MCF 10A (cell line): ENCODE measurements around the gene OR10K2. TPM values are rescaled to one million over a fixed set of nuclear protein-coding genes. Genes with fewer than 3 reads are reported as not detected.
"Not testable (repeated sequence)": the region's sequence is repeated elsewhere in the genome, so short reads cannot be mapped to it uniquely, and the experiment has no call there.

Source experiments
- BruUV-seq: library from RNA; stranded (reverse); fragments of 400-500 nt; replicated peaks from 2 replicates; lab custom pipeline; 2021; lab: Mats Ljungman, UMichigan
- CTCF ChIA-PET: fragments of 300-600 bp; sonication (Branson Sonifier 250); formaldehyde crosslinking; extraction: SDS; loops from one replicate; lab custom pipeline; 2021; ENCODE audit warnings: antibody characterized with exemption, inconsistent platforms; lab: Yijun Ruan, JAX
- POLR2A ChIA-PET: fragments of 300-600, 350-650 bp; sonication (Branson Sonifier 250); formaldehyde crosslinking; extraction: SDS; loops from one replicate; lab custom pipeline; 2020; ENCODE audit warnings: antibody characterized with exemption, inconsistent platforms; lab: Yijun Ruan, JAX
- DNase-seq: peaks from one replicate; pipeline ENCODE4 v3.0.0-alpha.2; 2018; ENCODE audit not compliant: unreplicated experiment
- H3K27ac Mint-ChIP-seq: one replicate; pipeline ENCODE4 v1.8.0; 2022; ENCODE audit warnings: mild to moderate bottlenecking, low read depth, mixed read lengths; ENCODE audit not compliant: unreplicated experiment
- H3K27me3 Mint-ChIP-seq: one replicate; pipeline ENCODE4 v1.8.0; 2022; ENCODE audit warnings: mixed read lengths; ENCODE audit not compliant: insufficient read depth, unreplicated experiment
- H3K36me3 Mint-ChIP-seq: one replicate; pipeline ENCODE4 v1.8.0; 2022; ENCODE audit warnings: mild to moderate bottlenecking, moderate library complexity, mixed read lengths; ENCODE audit not compliant: insufficient read depth, unreplicated experiment
- H3K4me1 Mint-ChIP-seq: one replicate; pipeline ENCODE4 v1.8.0; 2022; ENCODE audit warnings: mixed read lengths; ENCODE audit not compliant: insufficient read depth, unreplicated experiment
- H3K4me3 Mint-ChIP-seq: one replicate; pipeline ENCODE4 v1.8.0; 2022; ENCODE audit warnings: mild to moderate bottlenecking, moderate library complexity, mixed read lengths; ENCODE audit not compliant: unreplicated experiment
- H3K9me3 Mint-ChIP-seq: one replicate; pipeline ENCODE4 v1.8.0; 2022; ENCODE audit warnings: mixed read lengths; ENCODE audit not compliant: unreplicated experiment
- CTCF ChIP-seq: fragments of 200-600 bp; IDR thresholded peaks from one replicate; pipeline ENCODE4 v1.8.0; 2022; ENCODE audit warnings: antibody characterized with exemption, mild to moderate bottlenecking; ENCODE audit not compliant: unreplicated experiment
- intact Hi-C: fragments of 100-400 bp; cut with micrococcal nuclease; formaldehyde crosslinking; loops from 2 replicates; pipeline ENCODE4 v1.14.1; 2022
- total RNA-seq: library from RNA; stranded (reverse); gene quantifications from 2 replicates; pipeline ENCODE4 v1.2.3, GENCODE V29; 2022

Gene OR10K2
- total RNA-seq, 1 experiment from 2014 or later = not detected

- Mint-ChIP-seq H3K9me3 (no peaks in the 10 kb centered on the region), H3K36me3 (no peaks in the 10 kb centered on the region), H3K4me3 (no peak overlapping the region), H3K4me1 (no peaks in the 10 kb centered on the region), H3K27ac (no peak overlapping the region), H3K27me3 (peaks cover 55% of the 10 kb centered on the region)
- BruUV-seq = no TSS peak
- intact Hi-C loops = no loop called here
- DNase-seq = no peak
- no peak for TF ChIP-seq CTCF
- POLR2A ChIA-PET = no interaction called here
- CTCF ChIA-PET = no interaction called here
Measured at GRCh38 chr1:158393476-158393875, 32.6 kb downstream of the OR10K2 start.

- no peak overlapping the region for H3K4me3 Mint-ChIP-seq
- ChIA-PET CTCF (interaction anchor here (0.6 kb wide), 1 partner anchor 456 kb away, joined by 5 read pairs; no protein-coding TSS in a partner anchor), POLR2A (no interaction called here)
- no peaks in the 10 kb centered on the region for H3K9me3 Mint-ChIP-seq
- no TSS peak for BruUV-seq
- no peaks in the 10 kb centered on the region for H3K36me3 Mint-ChIP-seq
- H3K27ac Mint-ChIP-seq = no peak overlapping the region
- intact Hi-C loops = no loop called here
- peaks cover 32% of the 10 kb centered on the region for H3K27me3 Mint-ChIP-seq
- no peaks in the 10 kb centered on the region for H3K4me1 Mint-ChIP-seq
- TF ChIP-seq CTCF = no peak
- DNase-seq = no peak
Measured at GRCh38 chr1:158391099-158391498, 34.9 kb downstream of the OR10K2 start.

- TF ChIP-seq CTCF = no peak
- BruUV-seq = no TSS peak
- POLR2A ChIA-PET = no interaction called here
- Mint-ChIP-seq H3K27ac (no peak overlapping the region), H3K4me1 (no peaks in the 10 kb centered on the region), H3K9me3 (no peaks in the 10 kb centered on the region), H3K27me3 (peaks cover 24% of the 10 kb centered on the region), H3K36me3 (no peaks in the 10 kb centered on the region), H3K4me3 (no peak overlapping the region)
- DNase-seq = no peak
- intact Hi-C loops = no loop called here
- CTCF ChIA-PET = interaction anchor here (0.5 to 0.7 kb wide), 3 partner anchors 43 to 112 kb away, joined by 3 to 4 read pairs (median 4); no protein-coding TSS in a partner anchor
Measured at GRCh38 chr1:158390331-158390730, 35.7 kb downstream of the OR10K2 start.

GRCh38 chr1:158374860-158375259 is 51.2 kb downstream of the OR10K2 start:
- CTCF ChIA-PET = no interaction called here
- TF ChIP-seq CTCF = no peak
- Mint-ChIP-seq H3K4me1 (no peaks in the 10 kb centered on the region), H3K9me3 (peaks cover 12% of the 10 kb centered on the region), H3K36me3 (no peaks in the 10 kb centered on the region), H3K27me3 (peaks cover 64% of the 10 kb centered on the region), H3K4me3 (no peak overlapping the region), H3K27ac (no peak overlapping the region)
- intact Hi-C loops = no loop called here
- POLR2A ChIA-PET = no interaction called here
- no TSS peak for BruUV-seq
- DNase-seq = no peak

- POLR2A ChIA-PET, H3K4me3 Mint-ChIP-seq, BruUV-seq, H3K36me3 Mint-ChIP-seq, DNase-seq, CTCF ChIA-PET, intact Hi-C loops, H3K27ac Mint-ChIP-seq, H3K4me1 Mint-ChIP-seq: not testable (repeated sequence)
- peaks cover 12% of the 10 kb centered on the region for H3K9me3 Mint-ChIP-seq
- H3K27me3 Mint-ChIP-seq = peaks cover 57% of the 10 kb centered on the region
Measured at GRCh38 chr1:158374101-158374500, 51.9 kb downstream of the OR10K2 start.
